ENCODE data around the gene SEPHS1. TPM values are rescaled to one million over a fixed set of nuclear protein-coding genes. Genes with fewer than 3 reads are reported as not detected.
A peak's percentile ranks its signal among the peaks of the same experiment; 100 is the strongest.

Gene SEPHS1
- total and polyA plus RNA-seq, 2 of the 8 experiments (the other 6 are each of a cell fraction or from before 2014, with no cell fraction given) = 270 to 683 TPM

- no peak overlapping the region for H3K14ac ChIP-seq (ENCODE audit: insufficient read length)
- H3K27me3 ChIP-seq (replicated peaks in 1 of 4; ENCODE audit: control insufficient read depth in 3 of 4, extremely low read depth in 1 of 4, insufficient read depth in 3 of 4, low read length in 3 of 4) = no peaks in the 10 kb centered on the region
- H3K4ac ChIP-seq (replicated peaks; ENCODE audit: insufficient read length, low read depth, low read length) = no peak overlapping the region
- H3K4me1 ChIP-seq (replicated peaks in 1 of 4; ENCODE audit: control insufficient read depth in 3 of 4, insufficient read depth in 4 of 4, low read length in 3 of 4) = no peaks in the 10 kb centered on the region
- H4K5ac ChIP-seq (ENCODE audit: insufficient read length, low read depth, low read length) = no peak overlapping the region
- no peak overlapping the region for H3K23ac ChIP-seq (ENCODE audit: insufficient read length)
- H3K23me2 ChIP-seq (ENCODE audit: low read depth, low read length) = 0 out of 2 replicates have a peak, but pooled peaks cover 1% of the 10 kb centered on the region
- peak overlapping the region; percentile 80; the same call in 1 of the 2 replicates for H2BK12ac ChIP-seq (ENCODE audit: low read depth, low read length)
- H2BK15ac ChIP-seq (ENCODE audit: low read length) = no peak overlapping the region
- no peak for FAIRE-seq
- no peak overlapping the region for H3K4me3 ChIP-seq (ENCODE audit: extremely low read depth in 1 of 4, insufficient read depth in 2 of 4, low read depth in 3 of 4, low read length in 4 of 4)
- no peak overlapping the region for H3K27ac ChIP-seq (ENCODE audit: low read depth, low read length)
- H4K91ac ChIP-seq (replicated peaks; ENCODE audit: insufficient read length, low read length) = no peak overlapping the region
- WGBS, 2 experiments (ENCODE audit: extremely low coverage in 1 of 2, insufficient coverage in 1 of 2, insufficient read length in 1 of 2, insufficient replicate concordance in 2 of 2, low coverage in 1 of 2, low lambda C conversion rate in 2 of 2, missing lambda C conversion rate in 1 of 2) = 91% methylated on average over 5 of the region's 5 CpGs; no CpG with 5 or more reads in 1 of the 2 experiments
- no peak overlapping the region for H2BK120ac ChIP-seq (replicated peaks; ENCODE audit: low read depth, low read length)
- no peak for DNase-seq (ENCODE audit: low read depth in 1 of 2, low spot score in 2 of 2)
- no peak overlapping the region for H3K18ac ChIP-seq (ENCODE audit: extremely low read depth, low read length)
- H3K79me1 ChIP-seq (ENCODE audit: low read depth, low read length) = no peaks in the 10 kb centered on the region
- no peak overlapping the region for H2AFZ ChIP-seq (ENCODE audit: low read length)
- H3K79me2 ChIP-seq (ENCODE audit: control insufficient read depth in 1 of 2, insufficient read depth in 2 of 2, low read length in 2 of 2) = no peaks in the 10 kb centered on the region
- H3K9ac ChIP-seq (replicated peaks in 1 of 4; ENCODE audit: extremely low read depth in 1 of 4, low read depth in 3 of 4, low read length in 3 of 4) = no peak overlapping the region
- H2AK5ac ChIP-seq (ENCODE audit: low read depth, low read length) = no peak overlapping the region
- H4K20me1 ChIP-seq (replicated peaks in 1 of 2; ENCODE audit: control insufficient read depth in 1 of 2, insufficient read depth in 2 of 2, low read length in 2 of 2) = no peaks in the 10 kb centered on the region
- no peaks in the 10 kb centered on the region for H3K36me3 ChIP-seq (ENCODE audit: control insufficient read depth in 2 of 4, insufficient read depth in 4 of 4, low read length in 3 of 4)
- H3K9me3 ChIP-seq (ENCODE audit: insufficient read depth in 2 of 2, low read depth in 1 of 2, low read length in 1 of 2) = no peaks in the 10 kb centered on the region; a peak in 1 of 4 replicates
- no peak overlapping the region for H2BK20ac ChIP-seq (ENCODE audit: low read length)
- CTCF ChIA-PET (ENCODE audit: partially characterized antibody) = interaction anchor here (0.7 to 3.8 kb wide), 5 partner anchors 14 to 75 kb away, joined by 3 to 26 read pairs (median 4); no protein-coding TSS in a partner anchor
- no peak overlapping the region for H4K8ac ChIP-seq (ENCODE audit: extremely low read depth, insufficient read depth, low read length)
- H3K4me2 ChIP-seq (ENCODE audit: insufficient read depth in 1 of 2, low read depth in 2 of 2, low read length in 2 of 2) = no peak overlapping the region
- no peak overlapping the region for H2BK5ac ChIP-seq (ENCODE audit: low read depth, low read length)
- POLR2A ChIA-PET (ENCODE audit: partially characterized antibody) = interaction anchor here (1.2 to 8.0 kb wide), 2 partner anchors 14 to 158 kb away, joined by 3 to 77 read pairs; partner anchors contain the start of gene SEPHS1
- no peak overlapping the region for H3K56ac ChIP-seq (replicated peaks; ENCODE audit: insufficient read length, low read depth, low read length)
- TF ChIP-seq ZNF274 (IDR thresholded peaks at IDR 0.05; ENCODE audit: borderline replicate concordance, extremely low read depth, low read length) (no peak), RXRA (IDR thresholded peaks at IDR 0.05; ENCODE audit: insufficient read depth, low read depth, low read length) (no peak), GABPA (IDR thresholded peaks at IDR 0.05; ENCODE audit: borderline replicate concordance, insufficient read depth, low read length) (no peak), CHD2 (IDR thresholded peaks at IDR 0.05; ENCODE audit: low read length) (no peak), CREB1 (IDR thresholded peaks at IDR 0.05) (no peak), SIX5 (IDR thresholded peaks at IDR 0.05; ENCODE audit: low read depth, low read length) (no peak), KDM1A (IDR thresholded peaks at IDR 0.05; ENCODE audit: borderline replicate concordance, low read length) (no peak)
Measured at GRCh38 chr10:13365243-13365642, 17.1 kb upstream of the SEPHS1 start.

All from H1 (cell line).